DMS114 treated with DMSO at 0.1 percent for 48 hours (cell line): ENCODE measurements around the gene ZNF513.
"Not testable (repeated sequence)": the region's sequence is repeated elsewhere in the genome, so short reads cannot be mapped to it uniquely, and the experiment has no call there.

Experiments used
- DNase-seq: peaks from one replicate; lab custom pipeline; 2025; ENCODE audit not compliant: unreplicated experiment; lab: John Stamatoyannopoulos, UW

Gene ZNF513

GRCh38 chr2:27380626-27381545 lies at the start of gene ZNF513:
ZNF513 (minus strand) TSS chr2:27380734; CDS start chr2:27380526, 208 bp downstream.
- peak; percentile 89 for DNase-seq

GRCh38 chr2:27428978-27429541 lies 48.5 kb upstream of the ZNF513 start:
- peak; percentile 23 for DNase-seq

DNA sequence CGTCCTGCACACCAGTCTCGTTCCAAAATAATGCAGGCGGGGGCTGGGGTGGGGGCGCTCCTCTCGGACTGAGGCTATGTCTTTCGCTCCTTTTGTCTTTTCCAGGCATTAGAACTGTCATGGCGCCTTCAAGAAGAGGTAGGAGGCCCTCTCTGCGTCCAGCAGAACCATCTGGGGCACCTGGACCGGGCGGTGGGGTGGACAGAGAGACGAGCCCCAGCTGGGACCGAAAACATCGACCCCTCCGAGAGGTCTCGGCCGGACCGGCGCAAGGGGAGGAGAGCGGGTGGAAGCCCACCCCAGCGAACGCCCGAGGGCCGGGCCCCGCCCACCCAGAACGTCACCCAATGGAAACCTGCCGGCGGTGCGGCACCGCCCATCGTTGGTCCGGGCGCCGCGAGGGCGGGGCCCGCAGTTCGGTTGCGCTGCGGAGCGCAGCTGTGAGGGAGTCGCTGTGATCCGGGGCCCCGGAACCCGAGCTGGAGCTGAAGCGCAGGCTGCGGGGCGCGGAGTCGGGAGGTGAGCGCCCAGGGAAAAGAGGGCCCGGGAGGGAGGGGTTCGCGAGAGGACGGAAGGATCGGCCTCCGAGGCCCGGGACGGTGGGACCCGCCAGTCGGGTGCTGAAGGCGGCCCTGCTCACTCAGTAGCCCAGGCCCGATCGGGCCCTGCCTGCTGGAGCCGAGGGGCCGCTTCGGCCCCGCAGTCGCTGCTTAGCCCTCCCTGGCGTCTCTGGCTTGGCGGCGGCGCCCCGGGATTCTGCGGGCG lies 47.9 kb upstream of the ZNF513 start, which contains the start of gene NRBP1:
Gene NRBP1 (plus strand): TSS at position 419 of the 765 bp plus-strand sequence. CDS start 4,643 bp downstream, outside the sequence.
- DNase-seq = peak; percentile 78

DNA sequence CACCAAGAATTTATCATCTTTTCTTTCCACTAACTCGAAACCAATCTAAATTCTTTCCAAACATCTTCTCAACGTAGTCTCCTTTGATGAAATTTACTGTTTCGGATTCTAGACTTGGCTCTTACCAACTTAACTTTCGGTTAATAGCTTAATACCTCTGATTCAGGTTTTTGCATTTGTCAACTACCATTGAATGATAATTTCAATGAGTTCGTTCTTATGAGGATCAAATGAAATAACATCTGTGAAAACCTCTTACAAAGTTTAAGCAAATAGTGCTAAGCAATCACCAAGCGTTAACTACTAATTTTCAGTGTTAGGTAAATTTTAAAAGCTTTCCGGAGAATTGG lies 47.3 kb upstream of the ZNF513 start:
- no peak for DNase-seq

GRCh38 chr2:27425039-27425438 lies 44.5 kb upstream of the ZNF513 start:
- DNase-seq = not testable (repeated sequence)

DNA sequence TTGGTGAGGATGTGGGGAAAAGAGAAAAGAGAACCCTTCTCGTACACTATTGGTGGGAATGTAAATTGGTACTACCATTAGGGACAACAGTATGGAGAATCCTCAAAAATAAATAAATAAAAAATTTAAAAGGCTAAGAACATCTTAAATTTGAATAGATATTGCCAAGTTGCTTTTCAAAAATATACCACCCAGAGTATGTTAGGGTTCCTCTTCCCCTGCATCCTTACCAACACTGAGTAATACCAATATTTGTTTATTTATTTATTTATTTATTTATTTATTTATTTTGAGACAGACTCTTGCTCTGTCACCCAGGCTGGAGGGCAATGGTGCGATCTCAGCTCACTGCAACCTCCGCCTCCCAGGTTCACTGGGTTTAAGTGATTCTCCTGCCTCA lies 42.4 kb upstream of the ZNF513 start:
- no peak for DNase-seq

GRCh38 chr2:27421660-27422250 lies 41.2 kb upstream of the ZNF513 start:
- no peak for DNase-seq

DNA sequence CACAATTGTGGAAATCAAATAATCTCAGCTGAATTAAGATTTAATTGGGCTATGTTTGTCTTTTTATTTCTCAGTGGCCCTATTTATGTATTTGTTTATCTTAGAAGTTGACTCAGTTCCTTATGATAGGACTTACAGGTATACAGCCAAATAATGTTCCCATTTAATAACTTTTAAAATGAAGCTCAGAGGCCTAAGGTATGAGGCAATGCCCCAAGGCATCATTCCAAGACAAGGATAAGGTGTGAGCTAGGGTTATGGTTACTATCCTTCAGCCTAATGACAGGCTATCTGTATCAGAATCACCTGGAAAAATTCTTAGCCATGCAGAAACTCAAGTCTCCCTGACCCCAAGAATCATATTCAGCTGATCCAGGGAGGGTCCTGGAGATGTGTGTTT lies 40.5 kb upstream of the ZNF513 start:
- DNase-seq = no peak

GRCh38 chr2:27416151-27416550 lies 35.6 kb upstream of the ZNF513 start:
- no peak for DNase-seq

- no peak for DNase-seq
Observed at GRCh38 chr2:27412419-27413152, 32.1 kb upstream of the ZNF513 start.

DNA sequence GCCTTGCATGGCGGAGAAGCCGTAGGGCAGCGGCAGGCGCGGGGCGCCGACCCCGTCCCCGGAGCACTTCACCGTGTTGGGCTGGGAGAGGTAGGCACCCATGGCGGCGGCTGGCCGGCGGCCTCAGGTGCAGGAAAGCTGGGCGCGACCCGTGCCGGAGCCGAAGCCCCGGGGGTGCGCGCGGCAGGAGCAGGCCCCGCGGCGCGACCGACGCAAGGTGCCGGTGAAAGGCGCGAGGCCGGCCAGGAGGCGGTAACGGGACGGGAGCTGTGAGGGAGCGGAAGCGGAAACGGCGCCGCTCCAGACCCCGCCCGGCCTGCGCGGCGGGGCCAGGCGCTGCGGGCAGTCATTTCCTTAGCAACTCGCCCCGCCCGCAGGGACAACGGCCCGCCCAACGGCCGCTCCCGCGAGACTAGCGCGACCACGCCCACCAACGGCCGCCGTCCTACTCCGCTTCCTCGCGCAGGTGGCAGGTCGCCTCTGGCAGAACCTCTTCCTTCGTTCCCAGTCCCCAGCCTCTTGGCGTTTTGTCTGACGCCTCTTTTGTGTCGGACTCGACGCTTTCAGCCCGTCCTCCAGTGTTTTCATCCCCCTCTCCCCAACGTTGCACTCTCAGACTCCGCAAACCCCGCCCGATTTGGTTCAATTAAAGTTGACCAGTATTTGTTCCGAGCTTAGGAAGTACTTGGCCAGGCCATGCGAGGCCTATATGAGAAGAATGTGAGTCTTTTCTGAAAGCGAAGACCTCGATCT lies 29.0 kb upstream of the ZNF513 start, which contains the start of gene PPM1G:
Gene PPM1G (minus strand): TSS at position 271 of the 753 bp plus-strand sequence. CDS start 169 bp downstream, at position 102.
- DNase-seq = peak; percentile 87

- DNase-seq = no peak
Observed at GRCh38 chr2:27408601-27409320, 28.2 kb upstream of the ZNF513 start.

DNA sequence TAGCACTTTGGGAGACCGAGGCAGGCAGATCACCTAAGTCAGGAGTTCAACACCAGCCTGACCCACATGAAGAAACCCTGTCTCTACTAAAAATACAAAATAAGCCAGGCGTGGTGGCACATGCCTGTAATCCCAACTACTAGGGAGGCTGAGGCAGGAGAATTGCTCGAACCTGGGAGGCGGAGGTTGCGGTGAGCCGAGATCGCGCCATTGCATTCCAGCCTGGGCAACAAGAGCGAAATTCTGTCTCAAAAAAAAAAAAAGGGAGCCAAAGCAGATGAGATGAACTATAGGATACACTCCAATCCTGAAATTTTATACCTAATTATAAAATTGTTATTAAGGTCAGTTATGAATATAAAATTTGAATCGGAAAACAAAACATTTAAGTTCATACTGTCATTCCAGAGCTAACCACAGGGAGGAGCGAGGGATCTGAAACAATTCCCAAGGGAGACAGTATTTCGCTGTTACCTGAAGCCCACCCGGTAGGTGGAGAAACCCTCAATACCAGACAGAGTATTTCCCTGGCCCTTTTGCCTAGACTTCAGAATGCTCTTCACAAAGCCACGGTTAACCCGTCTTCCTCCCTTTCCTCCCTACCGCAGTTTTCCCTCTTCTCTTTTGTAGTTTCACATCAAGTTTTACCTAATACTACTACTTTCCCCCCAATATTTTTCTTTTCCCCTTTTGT lies 27.4 kb upstream of the ZNF513 start:
- peak; percentile 40 for DNase-seq

DNA sequence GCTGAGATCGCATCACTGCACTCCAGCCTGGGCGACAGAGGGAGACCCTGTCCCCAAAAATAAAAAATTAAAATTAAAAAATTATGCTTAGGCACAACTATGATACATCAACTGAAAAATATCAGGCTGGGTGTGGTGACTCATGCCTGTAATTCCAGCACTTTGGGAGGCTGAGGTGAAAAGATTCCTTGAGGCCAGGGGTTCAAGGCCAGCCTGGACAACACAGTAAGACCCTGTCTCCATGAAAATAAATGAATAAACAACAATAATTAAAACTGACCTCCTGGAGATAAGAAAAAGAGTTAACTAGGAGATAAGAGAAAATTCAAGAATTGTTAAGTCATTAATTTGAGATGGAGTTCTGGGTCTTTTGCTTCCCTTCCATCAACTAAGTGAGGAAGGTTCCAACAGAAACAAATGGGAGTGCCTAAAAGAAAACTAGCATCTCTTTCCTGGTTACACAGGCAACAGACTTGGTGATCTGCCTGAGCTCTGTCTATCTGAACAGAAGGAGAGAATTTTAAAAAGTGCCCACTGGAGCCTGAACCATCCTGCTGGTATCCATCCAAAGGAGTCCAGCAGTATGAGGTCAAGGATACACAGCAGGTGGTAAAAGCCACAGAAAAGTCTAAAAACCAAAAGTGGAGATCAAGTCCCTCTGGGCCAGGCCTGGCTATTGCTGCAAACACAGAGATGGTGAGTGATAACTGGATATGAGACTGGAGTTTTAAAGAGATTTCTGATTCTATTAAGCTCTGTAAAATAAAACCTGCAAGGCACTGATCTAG lies 20.0 kb upstream of the ZNF513 start:
- DNase-seq = no peak

DNA sequence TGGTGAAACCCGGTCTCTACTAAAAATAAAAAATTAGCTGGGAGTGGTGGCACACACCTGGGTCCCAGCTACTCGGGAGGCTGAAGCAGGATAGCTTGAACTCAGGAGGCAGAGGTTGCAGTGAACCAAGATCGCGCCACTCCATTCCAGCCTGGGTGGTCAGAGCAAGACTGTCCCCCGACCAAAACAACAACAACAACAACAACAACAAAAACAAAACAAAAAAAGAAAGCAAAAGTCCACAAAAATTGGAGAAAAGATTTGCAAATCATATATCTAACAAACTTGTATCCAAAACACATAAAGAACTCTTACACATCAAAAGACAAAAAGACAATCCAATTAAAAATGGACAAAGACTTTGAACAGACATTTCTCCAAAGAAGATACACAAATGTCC lies 18.4 kb upstream of the ZNF513 start:
- no peak for DNase-seq

- DNase-seq = no peak
Observed at GRCh38 chr2:27393225-27393624, 12.7 kb upstream of the ZNF513 start.

- DNase-seq = no peak
Observed at GRCh38 chr2:27390822-27391679, 10.5 kb upstream of the ZNF513 start.
